DMS153 treated with DMSO at 0.1 percent for 48 hours (cell line): ENCODE data around the gene CRPPA.
"Not testable (repeated sequence)": the region's sequence is repeated elsewhere in the genome, so short reads cannot be mapped to it uniquely, and the experiment has no call there.

Experiments
- DNase-seq: peaks from one replicate; lab custom pipeline; 2025; ENCODE audit not compliant: unreplicated experiment; lab: John Stamatoyannopoulos, UW

Gene CRPPA

DNA sequence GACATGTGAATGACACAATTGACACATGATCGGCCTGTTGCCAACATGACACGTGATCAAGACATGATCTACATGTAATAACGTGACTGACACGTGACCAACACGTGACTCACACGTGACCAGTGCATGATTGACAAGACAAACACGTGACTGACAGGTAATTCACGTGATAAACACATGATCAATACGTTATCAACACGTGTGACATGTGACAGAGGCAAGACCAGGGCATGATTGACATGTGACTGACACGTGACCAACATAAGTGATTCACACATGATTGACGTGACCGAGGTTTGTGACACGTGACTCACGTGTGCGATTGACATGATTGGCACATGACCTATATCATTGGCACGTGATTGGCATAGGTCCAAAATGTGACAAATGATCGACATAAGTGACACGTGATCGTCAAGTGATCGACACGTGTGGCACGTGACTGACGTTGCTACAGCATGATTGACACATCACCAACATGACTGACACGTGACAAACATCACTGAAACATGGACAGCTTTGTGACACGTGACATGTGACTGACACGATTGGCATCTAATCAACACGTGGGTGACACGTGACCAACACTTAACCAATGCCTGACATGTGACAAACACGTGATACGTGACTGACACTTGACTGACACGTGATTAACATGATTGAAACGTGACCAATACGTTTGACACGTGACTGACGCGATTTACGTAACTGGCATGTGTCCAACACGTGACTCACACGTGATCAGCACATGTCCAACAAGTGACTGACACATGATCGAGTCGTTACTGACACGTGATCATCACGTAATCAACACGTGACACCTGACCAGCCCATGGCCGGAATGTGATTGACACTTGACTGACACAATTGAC is 23.0 kb downstream of the CRPPA start:
- no peak for DNase-seq

DNA sequence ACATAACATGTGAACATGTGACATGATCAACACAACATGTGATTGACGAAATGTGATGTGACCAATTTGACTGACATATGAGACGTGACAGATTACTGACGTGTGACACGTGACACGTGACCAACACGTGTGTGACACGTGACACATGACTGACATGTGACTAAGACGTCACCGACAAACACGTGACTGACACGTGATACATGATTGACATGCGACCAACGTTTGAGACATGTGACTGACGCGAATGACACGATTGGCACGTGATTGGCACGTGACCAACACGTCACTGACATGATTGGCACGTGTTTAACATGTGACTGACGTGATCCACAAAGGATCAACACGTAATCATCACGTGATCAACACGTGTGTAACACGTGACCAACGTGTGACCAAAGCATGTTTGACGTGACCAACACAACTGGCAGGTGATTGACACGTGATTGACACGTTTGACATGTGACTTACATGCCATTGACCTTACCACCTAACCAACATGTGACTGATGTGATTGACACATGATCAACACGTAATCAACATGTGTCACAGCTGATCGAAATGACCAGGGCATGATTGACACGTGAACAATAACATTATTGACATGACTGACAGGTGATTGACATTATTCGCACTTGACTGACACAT is 23.7 kb downstream of the CRPPA start:
- no peak for DNase-seq

DNA sequence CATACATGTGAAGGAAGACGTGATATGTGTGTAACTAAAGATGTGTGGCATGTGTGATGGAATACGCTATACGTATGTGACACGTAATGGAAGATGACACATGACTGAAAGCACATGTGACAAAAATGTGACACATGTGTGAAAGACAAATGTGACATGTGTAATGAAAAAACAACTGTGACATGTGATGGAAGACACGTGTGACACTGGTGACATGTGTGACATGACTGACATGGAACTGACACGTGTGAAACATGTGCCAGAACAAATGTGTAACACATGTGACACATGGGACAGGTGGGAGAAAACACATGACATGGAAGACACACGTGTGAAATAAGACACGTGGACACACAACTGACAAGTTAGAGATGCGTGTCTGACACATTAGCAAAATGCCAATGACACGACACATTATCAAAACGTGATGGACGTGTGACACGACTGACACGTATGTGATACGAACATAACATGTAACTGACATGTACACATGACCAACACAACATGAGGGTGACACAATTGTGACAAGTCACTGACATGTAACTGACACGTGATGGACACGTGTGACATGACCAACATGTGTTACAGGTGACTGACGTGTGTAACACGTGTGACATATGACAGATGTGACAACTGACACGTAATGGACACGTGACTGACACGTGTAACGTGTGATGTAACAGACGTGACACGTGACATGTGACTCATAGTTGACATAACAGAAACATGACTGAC is 24.4 kb downstream of the CRPPA start:
- no peak for DNase-seq

DNA sequence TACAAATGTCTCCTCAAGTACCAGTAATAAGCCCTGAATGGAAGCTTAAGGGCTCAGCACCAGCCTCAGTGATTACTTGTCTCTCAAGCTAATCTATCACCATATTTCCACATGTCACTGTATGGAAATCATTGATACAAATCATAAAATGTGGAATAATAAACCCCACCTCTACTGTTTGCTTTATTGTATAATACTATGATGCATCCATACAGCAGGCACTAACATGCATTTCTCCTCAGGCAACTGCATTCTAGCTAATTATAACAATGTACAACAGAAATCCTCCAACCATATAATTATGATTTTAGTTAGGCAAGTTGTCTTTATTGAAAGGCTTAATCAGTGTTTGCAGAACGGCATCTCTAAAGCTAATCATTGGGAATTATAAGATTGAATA is 26.2 kb downstream of the CRPPA start:
- no peak for DNase-seq

DNA sequence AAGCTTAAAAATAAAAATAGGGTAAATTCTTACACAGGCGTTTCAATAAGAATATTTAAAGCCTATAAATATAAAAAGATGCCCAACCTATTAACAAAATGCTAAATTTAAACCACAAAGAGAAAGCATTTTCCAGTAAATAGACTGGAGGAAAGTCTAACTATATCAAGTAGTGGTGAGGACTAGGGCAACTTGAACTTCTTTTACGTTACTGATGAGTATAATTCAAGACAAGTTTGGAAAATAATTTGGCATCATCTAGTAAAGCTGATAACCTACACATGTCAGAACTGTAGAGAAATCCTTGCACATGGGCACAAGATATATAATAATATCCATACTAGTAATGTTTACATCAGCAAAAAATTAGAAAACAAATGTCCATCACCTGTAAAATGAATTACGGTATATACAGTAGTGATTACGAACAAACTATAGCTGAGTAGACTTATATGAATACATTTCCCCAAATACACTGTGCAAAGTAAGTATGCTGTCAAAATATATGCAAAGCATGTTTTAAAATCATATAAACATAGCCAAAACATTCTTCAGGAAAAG is 27.4 kb downstream of the CRPPA start:
- no peak for DNase-seq

DNA sequence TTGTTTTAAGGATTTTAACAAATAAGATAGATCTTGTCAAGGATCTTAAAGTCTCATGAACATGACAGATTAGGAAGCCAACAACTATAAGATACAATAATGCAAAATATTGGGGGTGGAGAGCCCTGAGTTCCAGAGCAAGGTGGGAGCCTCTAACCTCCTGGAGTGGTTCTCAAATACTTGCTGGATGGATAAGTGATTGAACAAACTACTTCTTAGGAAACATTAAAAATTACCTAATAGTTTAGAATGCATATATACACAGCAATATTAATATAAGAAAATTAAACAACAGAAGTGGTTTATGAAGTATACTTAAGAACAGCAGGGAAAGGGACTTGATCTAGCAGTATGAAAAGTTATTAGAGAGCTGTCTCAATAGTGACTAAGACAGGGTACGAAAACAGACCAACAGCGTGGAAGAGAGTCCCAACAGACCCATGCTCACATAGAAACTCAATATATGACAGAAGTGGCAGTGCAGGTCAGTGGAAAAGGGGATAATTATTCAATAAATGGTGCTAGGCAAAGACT is 28.3 kb downstream of the CRPPA start:
- DNase-seq: no peak

DNA sequence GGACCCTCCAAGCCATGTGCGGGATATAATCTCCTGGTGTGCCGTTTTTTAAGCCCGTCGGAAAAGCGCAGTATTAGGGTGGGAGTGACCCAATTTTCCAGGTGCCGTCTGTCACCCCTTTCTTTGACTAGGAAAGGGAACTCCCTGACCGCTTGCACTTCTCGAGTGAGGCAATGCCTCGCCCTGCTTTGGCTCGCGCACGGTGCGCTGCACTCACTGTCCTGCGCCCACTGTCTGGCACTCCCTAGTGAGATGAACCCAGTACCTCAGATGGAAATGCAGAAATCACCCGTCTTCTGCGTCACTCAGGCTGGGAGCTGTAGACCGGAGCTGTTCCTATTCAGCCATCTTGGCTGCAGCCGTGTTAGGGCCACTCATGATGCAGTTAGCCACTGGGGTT is 37.6 kb downstream of the CRPPA start:
- not testable (repeated sequence) for DNase-seq

DNA sequence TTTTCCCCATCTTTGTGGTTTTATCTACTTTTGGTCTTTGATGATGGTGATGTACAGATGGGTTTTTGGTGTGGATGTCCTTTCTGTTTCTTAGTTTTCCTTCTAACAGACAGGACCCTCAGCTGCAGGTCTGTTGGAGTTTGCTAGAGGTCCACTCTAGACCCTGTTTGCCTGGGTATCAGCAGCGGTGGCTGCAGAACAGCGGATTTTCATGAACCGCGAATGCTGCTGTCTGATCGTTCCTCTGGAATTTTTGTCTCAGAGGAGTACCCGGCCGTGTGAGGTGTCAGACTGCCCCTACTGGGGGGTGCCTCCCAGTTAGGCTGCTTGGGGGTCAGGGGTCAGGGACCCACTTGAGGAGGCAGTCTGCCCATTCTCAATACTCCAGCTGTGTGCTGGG is 38.2 kb downstream of the CRPPA start:
- DNase-seq: not testable (repeated sequence)
